GM12874 (cell line): ENCODE data around the gene HPS1.

Source experiments
- CTCF ChIP-seq: IDR thresholded peaks from 2 replicates; pipeline ENCODE4 v1.5.1; 2011; ENCODE audit warnings: low read depth, mild to moderate bottlenecking, control low read depth, low read length, moderate library complexity; ENCODE audit not compliant: insufficient read depth

The HPS1 gene

GRCh38 chr10:98378722-98379121 lies 68.0 kb downstream of the HPS1 start:
- TF ChIP-seq CTCF: no peak

- no peak for TF ChIP-seq CTCF
Observed at GRCh38 chr10:98377536-98377935, 69.2 kb downstream of the HPS1 start.

GRCh38 chr10:98377001-98377400 lies 69.7 kb downstream of the HPS1 start:
- no peak for TF ChIP-seq CTCF

GRCh38 chr10:98376485-98376884 lies 70.2 kb downstream of the HPS1 start:
- TF ChIP-seq CTCF: no peak

GRCh38 chr10:98374217-98374985 lies 72.3 kb downstream of the HPS1 start:
- no peak for TF ChIP-seq CTCF

- no peak for TF ChIP-seq CTCF
Observed at GRCh38 chr10:98373260-98374040, 73.3 kb downstream of the HPS1 start.

GRCh38 chr10:98370831-98371820 lies 75.6 kb downstream of the HPS1 start:
- no peak for TF ChIP-seq CTCF
